BJ (cell line): Measurements from ENCODE around the gene PTPRG. TPM values are rescaled to one million over a fixed set of nuclear protein-coding genes. Genes with fewer than 3 reads are reported as not detected.

Source experiments
- CTCF ChIA-PET: fragments of 350-600 bp; formaldehyde crosslinking; extraction: SDS; loops from one replicate; lab custom pipeline; 2021; ENCODE audit warnings: antibody characterized with exemption, inconsistent platforms; lab: Yijun Ruan, JAX
- POLR2A ChIA-PET: fragments of 300-600 bp; sonication (Branson Sonifier 250); formaldehyde crosslinking; extraction: SDS; loops from one replicate; lab custom pipeline; 2021; ENCODE audit warnings: antibody characterized with exemption; lab: Charles Lee
- DNase-seq: peaks from one replicate; pipeline ENCODE4 v3.0.0-alpha.2; 2011; ENCODE audit warnings: low read depth
- H3K27me3 ChIP-seq: 2 replicates; pipeline ENCODE4 v1.6.0; 2011; ENCODE audit warnings: low read length; ENCODE audit not compliant: control insufficient read depth, insufficient read depth
- H3K36me3 ChIP-seq: 2 replicates; pipeline ENCODE4 v1.5.1; 2011; ENCODE audit warnings: low read length; ENCODE audit not compliant: control insufficient read depth, insufficient read depth
- H3K4me3 ChIP-seq: 2 replicates; pipeline ENCODE4 v1.5.1; 2011; ENCODE audit warnings: low read depth, mild to moderate bottlenecking, control low read depth, low read length
- CTCF ChIP-seq: IDR thresholded peaks from 2 replicates; pipeline ENCODE4 v1.5.1; 2011; ENCODE audit warnings: low read depth, mild to moderate bottlenecking, control low read depth, inconsistent platforms, low read length, moderate library complexity; ENCODE audit not compliant: insufficient read depth
- polyA plus RNA-seq: library from polyadenylated mRNA; depleted of rRNA; stranded (reverse); fragments of >200 nt; gene quantifications from 2 replicates; pipeline ENCODE4 v1.2.3, GENCODE V29; 2011

Gene PTPRG
- polyA plus RNA-seq, 1 experiment: 20.8 TPM

GRCh38 chr3:61826161-61826560 lies 264.8 kb downstream of the PTPRG start:
- Histone ChIP-seq H3K36me3 (no peaks in the 10 kb centered on the region), H3K4me3 (no peak overlapping the region), H3K27me3 (no peaks in the 10 kb centered on the region)
- no peak for DNase-seq
- ChIA-PET POLR2A (no interaction called here), CTCF (interaction anchor here (0.6 to 0.7 kb wide), 2 partner anchors 13 to 27 kb away, joined by 3 read pairs; no protein-coding TSS in a partner anchor)
- no peak for TF ChIP-seq CTCF

- no peak overlapping the region for H3K4me3 ChIP-seq
- H3K36me3 ChIP-seq: no peaks in the 10 kb centered on the region
- H3K27me3 ChIP-seq: no peaks in the 10 kb centered on the region
- TF ChIP-seq CTCF: no peak
- no peak for DNase-seq
- ChIA-PET CTCF (interaction anchor here (1.8 kb wide), 1 partner anchor 264 kb away, joined by 4 read pairs; no protein-coding TSS in a partner anchor), POLR2A (no interaction called here)
Measured at GRCh38 chr3:61828184-61828874, 267.0 kb downstream of the PTPRG start.

GRCh38 chr3:61828880-61829721 lies 267.7 kb downstream of the PTPRG start:
- no peak for TF ChIP-seq CTCF
- CTCF ChIA-PET: interaction anchor here (1.8 kb wide), 1 partner anchor 264 kb away, joined by 4 read pairs; no protein-coding TSS in a partner anchor
- POLR2A ChIA-PET: no interaction called here
- Histone ChIP-seq H3K4me3 (no peak overlapping the region), H3K36me3 (no peaks in the 10 kb centered on the region), H3K27me3 (no peaks in the 10 kb centered on the region)
- no peak for DNase-seq

- no peaks in the 10 kb centered on the region for H3K36me3 ChIP-seq
- H3K4me3 ChIP-seq: no peak overlapping the region
- ChIA-PET CTCF (interaction anchor here (1.8 kb wide), 1 partner anchor 265 kb away, joined by 4 read pairs; no protein-coding TSS in a partner anchor), POLR2A (no interaction called here)
- DNase-seq: no peak
- TF ChIP-seq CTCF: no peak
- no peaks in the 10 kb centered on the region for H3K27me3 ChIP-seq
Measured at GRCh38 chr3:61829722-61830350, 268.5 kb downstream of the PTPRG start.

GRCh38 chr3:61831973-61832372 lies 270.6 kb downstream of the PTPRG start:
- no peak for TF ChIP-seq CTCF
- POLR2A ChIA-PET: no interaction called here
- CTCF ChIA-PET: interaction anchor here (1.3 kb wide), 1 partner anchor 10 kb away, joined by 3 read pairs; no protein-coding TSS in a partner anchor
- Histone ChIP-seq H3K27me3 (no peaks in the 10 kb centered on the region), H3K36me3 (no peaks in the 10 kb centered on the region), H3K4me3 (no peak overlapping the region)
- no peak for DNase-seq
